OCI-LY7 (cell line): ENCODE data around the gene KRT39. TPM values are rescaled to one million over a fixed set of nuclear protein-coding genes. Genes with fewer than 3 reads are reported as not detected.

ENCODE experiments used
- BruUV-seq: library from RNA; stranded (reverse); fragments of 400-500 nt; replicated peaks from 2 replicates; lab custom pipeline; 2021; lab: Mats Ljungman, UMichigan
- CTCF ChIA-PET: fragments of 300-600 bp; sonication (Branson Sonifier 250); formaldehyde crosslinking; loops from one replicate; lab custom pipeline; 2022; ENCODE audit warnings: antibody characterized with exemption; ENCODE audit not compliant: unreplicated experiment; lab: Charles Lee
- POLR2A ChIA-PET: fragments of 300-600 bp; sonication (Branson Sonifier 250); formaldehyde crosslinking; loops from one replicate; lab custom pipeline; 2022; ENCODE audit warnings: antibody characterized with exemption; lab: Charles Lee
- DNase-seq: peaks from one replicate; pipeline ENCODE4 v3.0.0-alpha.2; 2015; ENCODE audit warnings: low spot score
- H2AFZ ChIP-seq: fragments of 200-600 bp; sonication (generic), shearing (Covaris generic); 2 replicates; pipeline ENCODE4 v1.6.1; 2014; ENCODE audit warnings: mild to moderate bottlenecking, antibody characterized with exemption, low read length, moderate library complexity
- H3K27ac ChIP-seq: fragments of 200-600 bp; sonication (generic); 2 replicates; pipeline ENCODE4 v1.5.1; 2014; ENCODE audit warnings: mixed run types, low read depth, mild to moderate bottlenecking, moderate library complexity, low read length, inconsistent platforms; ENCODE audit not compliant: poor library complexity, severe bottlenecking
- H3K36me3 ChIP-seq: fragments of 200-600 bp; sonication (generic); 2 replicates; pipeline ENCODE4 v1.6.1; 2014; ENCODE audit warnings: mild to moderate bottlenecking, antibody characterized with exemption, low read length, moderate library complexity, mixed read lengths; ENCODE audit not compliant: insufficient read depth
- H3K4me1 ChIP-seq: fragments of 200-600 bp; sonication (generic); 2 replicates; pipeline ENCODE4 v1.5.1; 2014; ENCODE audit warnings: mild to moderate bottlenecking, low read length; ENCODE audit not compliant: insufficient read depth, poor library complexity, severe bottlenecking
- H3K4me2 ChIP-seq: fragments of 200-600 bp; sonication (generic); 2 replicates; pipeline ENCODE4 v1.6.1; 2014; ENCODE audit warnings: mild to moderate bottlenecking, low read length
- H3K4me3 ChIP-seq: fragments of 200-600 bp; sonication (generic); 2 replicates; pipeline ENCODE4 v1.5.1; 2014; ENCODE audit warnings: mild to moderate bottlenecking, low read depth, low read length; ENCODE audit not compliant: poor library complexity, severe bottlenecking
- H3K79me2 ChIP-seq: fragments of 200-600 bp; sonication (generic); 2 replicates; pipeline ENCODE4 v1.6.1; 2016; ENCODE audit warnings: low read depth, mild to moderate bottlenecking, low read length, moderate library complexity, mixed read lengths; ENCODE audit not compliant: insufficient read depth
- H3K9me2 ChIP-seq: fragments of 200-600 bp; sonication (generic); 2 replicates; pipeline ENCODE4 v1.6.1; 2016; ENCODE audit warnings: mild to moderate bottlenecking, low read length, mixed read lengths; ENCODE audit not compliant: insufficient read depth
- H3K9me3 ChIP-seq: fragments of 200-600 bp; sonication (generic); 2 replicates; pipeline ENCODE4 v1.6.1; 2014; ENCODE audit warnings: mild to moderate bottlenecking, mixed run types, low read length, mixed read lengths
- H4K20me1 ChIP-seq: fragments of 200-600 bp; sonication (generic); 2 replicates; pipeline ENCODE4 v1.6.1; 2014; ENCODE audit warnings: mild to moderate bottlenecking, antibody characterized with exemption, low read length, moderate library complexity, mixed read lengths; ENCODE audit not compliant: insufficient read depth
- EZH2phosphoT487 ChIP-seq: fragments of 200-600 bp; sonication (generic); IDR thresholded peaks from 2 replicates; pipeline ENCODE4 v1.6.1; 2018; ENCODE audit warnings: low read depth, borderline replicate concordance, mild to moderate bottlenecking, mixed run types, antibody characterized with exemption, low read length, moderate library complexity, mixed read lengths
- intact Hi-C: fragments of 100-400 bp; cut with micrococcal nuclease; formaldehyde crosslinking; loops from one replicate; pipeline ENCODE4 v1.10.0; 2022; ENCODE audit not compliant: unreplicated experiment
- total RNA-seq, 2 experiments: library from RNA; depleted of rRNA in 1 of 2; stranded (reverse); fragments of >200 nt in 1 of 2; shearing (Covaris generic) in 1 of 2; gene quantifications; 2 replicates each; pipeline ENCODE4 v1.2.3, GENCODE V29; 2014 to 2022
- TF ChIP-seq, protein P1 (sequence below): fragments of 200-600 bp; sonication (generic); conservative IDR thresholded peaks from 2 replicates; pipeline ENCODE4 v1.5.1; 2014; ENCODE audit warnings: mild to moderate bottlenecking, antibody characterized with exemption, low read length, moderate library complexity, mixed read lengths

Gene KRT39
- total RNA-seq, 2 experiments from 2014 or later: not detected

DNA sequence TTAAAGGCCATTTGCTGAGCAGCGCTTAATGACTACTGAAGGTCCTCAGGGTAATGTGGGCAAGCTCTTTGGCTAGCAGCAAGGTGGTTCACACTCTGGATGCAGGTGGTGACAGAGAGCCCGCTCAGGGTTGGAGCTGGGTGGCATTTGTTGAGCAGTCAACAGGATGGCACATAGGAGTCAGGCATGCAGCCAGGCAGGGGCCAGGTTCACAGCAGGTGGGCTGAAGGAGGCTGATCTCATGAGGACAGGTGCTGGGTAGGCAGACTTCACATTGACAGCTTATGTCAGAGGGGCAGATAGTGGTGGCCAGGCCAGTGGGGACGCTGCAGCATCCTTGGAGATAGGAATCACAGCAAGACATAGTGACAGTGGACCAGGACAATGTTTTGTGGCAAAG, 37.6 kb upstream of the KRT39 start:
- ChIA-PET CTCF (no interaction called here), POLR2A (no interaction called here)
- no peaks in the 10 kb centered on the region for H4K20me1 ChIP-seq
- BruUV-seq: no TSS peak
- no peak overlapping the region for H2AFZ ChIP-seq
- H3K9me2 ChIP-seq: no peaks in the 10 kb centered on the region
- H3K9me3 ChIP-seq: no peaks in the 10 kb centered on the region
- H3K4me3 ChIP-seq: no peak overlapping the region
- H3K4me2 ChIP-seq: no peak overlapping the region
- H3K27ac ChIP-seq: no peak overlapping the region
- H3K4me1 ChIP-seq: no peaks in the 10 kb centered on the region
- TF ChIP-seq EZH2phosphoT487: no peak
- TF ChIP-seq, protein P1, sequence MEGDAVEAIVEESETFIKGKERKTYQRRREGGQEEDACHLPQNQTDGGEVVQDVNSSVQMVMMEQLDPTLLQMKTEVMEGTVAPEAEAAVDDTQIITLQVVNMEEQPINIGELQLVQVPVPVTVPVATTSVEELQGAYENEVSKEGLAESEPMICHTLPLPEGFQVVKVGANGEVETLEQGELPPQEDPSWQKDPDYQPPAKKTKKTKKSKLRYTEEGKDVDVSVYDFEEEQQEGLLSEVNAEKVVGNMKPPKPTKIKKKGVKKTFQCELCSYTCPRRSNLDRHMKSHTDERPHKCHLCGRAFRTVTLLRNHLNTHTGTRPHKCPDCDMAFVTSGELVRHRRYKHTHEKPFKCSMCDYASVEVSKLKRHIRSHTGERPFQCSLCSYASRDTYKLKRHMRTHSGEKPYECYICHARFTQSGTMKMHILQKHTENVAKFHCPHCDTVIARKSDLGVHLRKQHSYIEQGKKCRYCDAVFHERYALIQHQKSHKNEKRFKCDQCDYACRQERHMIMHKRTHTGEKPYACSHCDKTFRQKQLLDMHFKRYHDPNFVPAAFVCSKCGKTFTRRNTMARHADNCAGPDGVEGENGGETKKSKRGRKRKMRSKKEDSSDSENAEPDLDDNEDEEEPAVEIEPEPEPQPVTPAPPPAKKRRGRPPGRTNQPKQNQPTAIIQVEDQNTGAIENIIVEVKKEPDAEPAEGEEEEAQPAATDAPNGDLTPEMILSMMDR: no peak
- H3K79me2 ChIP-seq: no peaks in the 10 kb centered on the region
- intact Hi-C loops: no loop called here
- no peak for DNase-seq
- H3K36me3 ChIP-seq: no peaks in the 10 kb centered on the region

DNA sequence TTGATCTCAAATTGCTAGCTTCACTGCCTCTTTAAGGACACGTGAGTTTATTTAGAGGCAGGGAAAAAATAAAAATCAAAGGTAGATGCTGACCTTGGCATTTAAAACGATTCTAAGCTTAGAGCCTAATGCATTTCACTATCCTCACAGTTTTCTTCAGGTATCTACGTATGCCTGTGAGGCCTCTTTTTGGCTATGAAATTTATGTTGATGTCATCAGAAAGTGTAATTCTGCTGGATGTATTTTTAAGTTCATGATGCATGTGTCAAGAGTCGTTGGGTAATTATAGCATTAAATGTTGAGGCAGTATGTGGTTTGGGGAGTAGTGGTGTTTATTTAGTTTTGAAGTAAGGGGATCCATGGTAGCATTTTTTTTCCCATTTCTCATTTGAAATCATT, 37.2 kb upstream of the KRT39 start:
- H3K27ac ChIP-seq: no peak overlapping the region
- TF ChIP-seq, protein P1: no peak
- no peak for TF ChIP-seq EZH2phosphoT487
- no peaks in the 10 kb centered on the region for H3K9me3 ChIP-seq
- no TSS peak for BruUV-seq
- no peaks in the 10 kb centered on the region for H3K9me2 ChIP-seq
- CTCF ChIA-PET: no interaction called here
- H3K36me3 ChIP-seq: no peaks in the 10 kb centered on the region
- H4K20me1 ChIP-seq: no peaks in the 10 kb centered on the region
- intact Hi-C loops: no loop called here
- no peak overlapping the region for H3K4me2 ChIP-seq
- no peak for DNase-seq
- H2AFZ ChIP-seq: no peak overlapping the region
- H3K4me1 ChIP-seq: no peaks in the 10 kb centered on the region
- POLR2A ChIA-PET: no interaction called here
- H3K79me2 ChIP-seq: no peaks in the 10 kb centered on the region
- no peak overlapping the region for H3K4me3 ChIP-seq

DNA sequence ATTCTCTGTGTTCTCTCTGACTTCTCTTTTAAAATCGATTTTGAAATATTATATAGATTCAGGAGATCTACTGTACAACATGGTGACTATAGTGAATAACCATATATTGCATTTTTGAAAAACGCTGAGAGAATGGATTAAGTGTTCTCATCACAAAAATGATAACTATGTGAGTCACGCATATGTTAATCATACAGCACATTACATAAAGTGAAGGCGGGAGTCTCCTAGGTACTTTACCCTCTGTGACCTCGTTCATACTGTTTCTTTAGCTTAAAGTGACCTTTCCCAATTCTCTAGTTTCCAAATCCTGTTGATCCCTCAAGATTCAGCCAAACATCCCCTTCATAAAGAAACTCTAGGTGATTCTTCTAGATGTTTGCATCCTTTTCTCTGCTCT, 36.1 kb upstream of the KRT39 start:
- Histone ChIP-seq H4K20me1 (no peaks in the 10 kb centered on the region), H2AFZ (no peak overlapping the region), H3K36me3 (no peaks in the 10 kb centered on the region), H3K4me3 (no peak overlapping the region), H3K9me2 (no peaks in the 10 kb centered on the region), H3K4me2 (no peak overlapping the region), H3K79me2 (no peaks in the 10 kb centered on the region), H3K27ac (no peak overlapping the region), H3K4me1 (no peaks in the 10 kb centered on the region), H3K9me3 (no peaks in the 10 kb centered on the region)
- BruUV-seq: no TSS peak
- POLR2A ChIA-PET: no interaction called here
- DNase-seq: no peak
- CTCF ChIA-PET: no interaction called here
- TF ChIP-seq, protein P1: no peak
- TF ChIP-seq EZH2phosphoT487: no peak
- intact Hi-C loops: no loop called here
